GM23248 (cell line): ENCODE data around the gene KCTD10.

ENCODE experiments used
- EZH2 ChIP-seq: fragments of 200-600 bp; sonication (generic); IDR thresholded peaks from 2 replicates; pipeline ENCODE4 v1.6.1; 2018; ENCODE audit warnings: antibody characterized with exemption, mild to moderate bottlenecking; ENCODE audit not compliant: insufficient read depth, poor library complexity, severe bottlenecking
- EZH2phosphoT487 ChIP-seq: fragments of 200-600 bp; sonication (generic); IDR thresholded peaks from 2 replicates; pipeline ENCODE4 v1.6.1; 2018; ENCODE audit warnings: antibody characterized with exemption, moderate library complexity, mild to moderate bottlenecking, low read depth; ENCODE audit not compliant: insufficient read depth

DNA sequence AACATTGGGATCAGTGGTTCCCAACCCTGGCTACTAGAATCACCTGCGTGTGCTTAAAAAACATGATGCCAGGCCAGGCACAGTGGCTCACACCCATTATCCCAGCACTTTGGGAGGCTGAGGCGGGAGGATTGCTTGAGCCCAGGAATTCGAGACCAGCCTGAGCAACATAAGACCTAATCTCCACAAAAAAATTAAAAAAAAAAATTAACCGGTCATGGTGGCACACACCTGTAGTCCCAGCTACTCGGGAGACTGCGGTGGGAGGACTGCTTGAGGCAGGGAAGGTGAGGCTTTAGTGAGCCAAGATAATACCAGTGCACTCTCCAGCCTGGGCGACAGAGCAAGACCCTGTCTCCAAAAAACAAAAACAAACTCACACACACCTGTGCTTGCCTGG, 2.0 kb downstream of the KCTD10 start:
- TF ChIP-seq EZH2phosphoT487, result no peak
- no peak for TF ChIP-seq EZH2
